HG03565 (cell line): ENCODE data around the gene NDUFS5.
"Not testable (repeated sequence)": the region's sequence is repeated elsewhere in the genome, so short reads cannot be mapped to it uniquely, and the experiment has no call there.

Experiments used
- ATAC-seq: cut with Tn5 transposase; IDR thresholded peaks from one replicate; pipeline ENCODE4 v1.9.1; 2021; ENCODE audit warnings: mild to moderate bottlenecking, moderate library complexity; ENCODE audit not compliant: unreplicated experiment

Gene NDUFS5

GRCh38 chr1:39026051-39026865 lies at the start of gene NDUFS5:
TSS of gene NDUFS5 (plus strand) at chr1:39026350. CDS start at chr1:39028725, 2,375 bp downstream.
- ATAC-seq, result peak; percentile 75

DNA sequence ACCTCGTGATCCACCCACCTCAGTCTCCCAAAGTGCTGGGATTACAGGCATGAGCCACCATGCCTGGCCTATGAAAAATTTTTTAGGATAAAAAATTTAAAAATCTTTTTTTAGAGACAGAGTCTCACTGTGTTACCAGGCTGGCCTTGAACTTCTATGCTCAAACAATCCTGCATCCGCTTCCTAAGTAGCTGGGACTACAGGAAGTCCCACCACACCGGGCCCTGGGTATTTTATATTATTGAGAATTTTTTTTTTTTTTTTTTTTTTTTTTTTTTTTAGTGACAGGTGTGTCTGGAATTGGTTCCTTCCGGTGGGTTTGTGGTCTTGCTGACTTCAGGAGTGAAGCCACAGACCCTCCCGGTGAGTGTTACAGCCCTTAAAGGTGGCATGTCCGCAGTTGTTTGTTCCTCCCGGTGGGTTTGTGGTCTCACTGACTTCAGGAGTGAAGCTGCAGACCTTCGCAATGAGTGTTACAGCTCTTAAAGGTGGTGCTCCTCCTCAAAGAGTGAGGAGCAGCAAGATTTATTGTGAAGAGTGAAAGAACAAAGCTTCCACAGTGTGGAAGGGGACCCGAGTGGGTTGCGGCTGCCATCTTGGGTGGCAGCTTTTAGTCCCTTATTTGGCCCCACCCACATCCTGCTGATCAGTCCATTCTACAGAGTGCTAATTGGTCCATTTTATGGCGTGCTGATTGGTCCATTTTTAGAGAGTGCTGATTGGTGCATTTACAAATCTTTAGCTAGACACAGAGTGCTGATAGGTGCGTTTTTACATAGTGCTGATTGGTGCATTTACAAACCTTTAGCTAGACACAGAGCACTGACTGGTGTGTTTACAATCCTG lies 48.5 kb upstream of the NDUFS5 start:
- ATAC-seq, result not testable (repeated sequence)

DNA sequence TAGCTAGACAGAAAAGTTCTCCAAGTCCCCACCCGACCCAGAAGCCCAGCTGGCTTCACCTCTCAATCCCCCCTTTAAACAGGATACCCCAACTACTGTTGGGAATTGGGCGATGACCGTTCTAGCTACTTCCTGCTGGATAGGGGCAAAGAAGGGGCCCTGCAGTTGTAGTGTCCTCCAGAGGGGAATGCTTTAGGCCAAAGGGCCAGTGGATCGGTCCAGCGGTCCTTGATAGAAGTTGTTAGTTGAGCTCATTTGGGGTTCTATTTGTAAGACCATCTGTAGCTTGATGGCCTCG lies 48.0 kb upstream of the NDUFS5 start:
- not testable (repeated sequence) for ATAC-seq

- not testable (repeated sequence) for ATAC-seq
Measured at GRCh38 chr1:38979380-38979779, 46.8 kb upstream of the NDUFS5 start.

DNA sequence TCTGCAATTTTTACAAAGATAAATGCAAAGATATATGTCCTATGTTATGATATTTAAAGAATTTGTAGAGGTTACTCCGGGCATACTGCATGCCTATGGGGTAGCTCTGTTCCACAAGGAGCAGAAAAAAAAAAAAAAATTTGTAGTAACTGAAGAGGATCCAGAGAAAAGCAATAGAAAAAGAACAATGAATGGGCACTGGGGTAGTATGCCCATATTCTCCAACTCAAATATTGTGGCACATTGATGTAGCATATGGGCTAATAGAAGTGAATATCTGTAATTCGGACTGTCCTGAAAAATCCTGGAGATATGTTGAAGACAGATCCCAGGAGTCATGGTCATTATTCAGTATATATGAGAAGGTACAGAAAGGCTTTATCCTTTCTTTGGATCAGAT lies 36.2 kb upstream of the NDUFS5 start:
- ATAC-seq, result no peak

GRCh38 chr1:38990386-38990737 lies 35.8 kb upstream of the NDUFS5 start:
- ATAC-seq, result no peak

DNA sequence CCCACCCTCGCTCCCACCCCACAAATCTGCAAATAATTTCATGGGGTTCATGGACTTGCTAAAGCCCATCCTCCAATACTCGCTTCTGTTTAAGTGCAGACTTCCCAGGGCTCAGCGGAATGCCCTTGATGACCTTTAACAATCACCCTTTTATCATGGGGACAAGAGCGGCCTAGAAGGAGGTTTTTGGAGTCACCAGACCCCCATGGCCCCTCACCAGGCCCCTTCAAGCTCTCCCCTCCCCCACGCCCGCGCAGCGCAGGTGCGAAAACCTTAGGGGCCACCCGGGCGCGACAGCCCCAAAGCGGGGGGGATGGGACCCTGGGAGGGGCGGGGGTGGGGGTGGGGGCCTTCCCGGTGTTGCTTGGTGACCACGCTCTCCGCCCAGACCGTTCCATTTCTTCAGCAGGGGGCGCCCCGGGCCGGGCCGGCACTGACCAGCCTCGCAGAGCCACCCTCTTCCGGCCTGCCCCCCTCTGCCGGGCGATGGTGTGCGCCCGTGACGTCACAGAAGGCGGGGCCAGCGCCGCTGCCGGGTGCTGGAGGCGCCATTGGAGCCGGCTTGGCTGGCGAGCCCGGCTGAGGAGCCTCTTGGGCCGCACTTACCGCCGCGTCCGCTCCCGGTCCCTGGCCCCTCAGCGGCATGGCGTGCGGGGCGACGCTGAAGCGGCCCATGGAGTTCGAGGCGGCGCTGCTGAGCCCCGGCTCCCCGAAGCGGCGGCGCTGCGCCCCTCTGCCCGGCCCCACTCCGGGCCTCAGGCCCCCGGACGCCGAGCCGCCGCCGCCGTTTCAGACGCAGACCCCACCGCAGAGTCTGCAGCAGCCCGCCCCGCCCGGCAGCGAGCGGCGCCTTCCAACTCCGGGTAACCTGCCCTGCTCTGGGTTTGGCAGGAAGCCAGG lies 35.2 kb upstream of the NDUFS5 start, which contains the start of gene AKIRIN1:
AKIRIN1 (plus strand) TSS at position 539 of the 900 bp plus-strand sequence; CDS start at position 644, 105 bp downstream.
- ATAC-seq, result peak; percentile 93

GRCh38 chr1:38991638-38992411 lies 34.3 kb upstream of the NDUFS5 start:
- ATAC-seq, result no peak

DNA sequence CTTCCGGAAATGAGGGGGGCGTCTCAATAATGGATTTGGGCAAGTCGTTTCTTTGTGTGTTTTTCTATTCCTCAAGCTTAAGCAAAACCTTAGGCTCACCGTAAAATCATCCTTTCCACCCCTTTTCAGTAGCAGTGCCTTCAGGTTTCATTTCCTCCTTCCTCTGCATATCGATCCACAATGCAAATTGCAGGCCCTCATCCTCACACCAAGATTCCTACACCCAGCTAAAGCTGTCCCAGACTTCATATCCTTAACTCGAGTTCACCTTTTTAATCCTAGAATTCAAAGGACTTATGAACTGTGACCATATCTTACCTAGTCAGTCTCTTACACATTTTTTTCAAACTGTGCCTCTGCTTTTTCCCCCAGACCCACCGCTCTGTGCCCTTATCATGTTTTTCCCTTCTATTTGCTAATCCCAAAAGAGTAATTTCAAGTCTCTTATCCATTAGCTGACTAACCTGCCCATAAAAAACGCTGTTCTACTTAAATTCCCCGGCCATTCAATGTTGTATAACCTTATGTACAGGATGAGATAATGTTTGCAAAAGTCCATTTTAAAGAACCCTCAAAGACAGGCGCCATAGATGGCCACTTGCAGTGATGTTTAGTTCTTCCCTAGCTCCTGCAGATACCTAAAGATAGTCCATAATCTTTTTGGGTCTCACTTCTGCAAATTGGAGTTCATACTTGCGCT lies 33.6 kb upstream of the NDUFS5 start:
- no peak for ATAC-seq

DNA sequence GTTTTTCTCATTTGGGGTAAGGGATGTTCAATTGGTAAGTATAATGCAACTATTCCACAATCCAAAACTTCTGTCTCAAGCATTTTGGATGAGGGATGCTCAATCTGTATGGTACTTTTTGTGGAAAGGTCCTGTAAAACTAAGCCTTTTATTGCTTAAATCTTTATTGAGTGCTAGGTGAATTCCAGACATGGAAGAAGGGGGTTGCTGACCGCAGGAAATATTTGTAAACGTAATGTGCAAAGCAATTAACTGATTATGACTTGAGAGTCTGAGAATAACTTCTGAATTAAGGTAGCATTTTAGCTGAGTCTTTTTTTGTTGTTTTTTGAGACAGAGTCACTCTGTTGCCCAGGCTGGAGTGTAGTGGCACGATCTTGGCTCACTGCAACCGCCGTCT lies 32.0 kb upstream of the NDUFS5 start:
- ATAC-seq, result no peak

DNA sequence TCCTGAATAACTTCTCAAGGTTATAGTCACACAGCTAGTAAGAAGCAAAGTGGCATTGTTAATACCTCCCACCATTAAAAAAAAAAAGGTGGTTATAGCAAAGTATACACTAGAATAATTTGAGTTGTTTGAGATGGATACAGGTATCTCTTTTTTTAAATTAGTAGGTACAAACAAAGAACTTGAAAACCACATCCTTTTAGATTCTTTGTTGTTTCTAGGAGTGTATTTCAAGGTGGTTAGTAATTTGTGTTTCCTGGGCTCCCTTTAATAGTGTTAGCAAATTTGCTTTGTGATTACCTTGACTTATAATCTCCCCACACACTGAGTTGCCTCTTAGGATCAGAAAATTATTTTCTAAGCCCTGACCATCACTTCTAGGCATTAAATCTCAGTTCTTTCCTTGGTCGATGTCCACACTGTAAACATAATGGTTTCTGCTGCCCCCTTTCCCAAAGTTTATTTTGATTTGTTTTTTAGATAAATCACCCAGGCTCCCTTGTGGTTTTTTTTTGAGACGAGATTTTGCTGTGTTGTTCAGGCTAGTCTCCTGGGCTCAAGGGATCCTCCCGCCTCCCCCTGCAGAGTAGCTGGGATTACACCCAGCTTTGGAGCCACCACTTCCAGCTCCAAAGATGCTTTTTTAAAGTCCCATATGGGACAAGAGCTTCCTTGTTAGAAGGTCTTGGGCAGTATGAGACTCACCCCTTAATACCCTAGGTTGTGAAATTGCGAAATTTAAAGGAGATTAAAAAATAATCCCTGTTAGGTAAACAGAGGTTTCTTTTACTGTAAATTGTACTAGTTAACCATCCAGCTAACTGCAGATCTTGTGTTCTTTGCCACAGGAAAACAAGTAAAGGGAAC lies 28.9 kb upstream of the NDUFS5 start:
- no peak for ATAC-seq

DNA sequence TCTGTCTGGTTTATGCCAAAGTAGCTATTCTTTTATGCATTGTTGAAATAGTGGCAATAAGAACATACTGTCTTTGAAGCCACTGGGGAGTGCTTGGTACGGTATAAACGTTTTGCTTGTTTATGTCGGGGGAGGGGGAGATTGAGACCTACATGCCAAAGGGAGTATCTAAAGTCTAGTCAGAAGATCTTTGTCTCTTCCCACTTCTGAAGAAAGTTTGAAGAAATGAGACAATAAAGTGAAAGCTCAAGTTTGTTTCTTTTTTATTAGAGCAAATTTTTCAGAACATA lies 28.3 kb upstream of the NDUFS5 start:
- ATAC-seq, result no peak

DNA sequence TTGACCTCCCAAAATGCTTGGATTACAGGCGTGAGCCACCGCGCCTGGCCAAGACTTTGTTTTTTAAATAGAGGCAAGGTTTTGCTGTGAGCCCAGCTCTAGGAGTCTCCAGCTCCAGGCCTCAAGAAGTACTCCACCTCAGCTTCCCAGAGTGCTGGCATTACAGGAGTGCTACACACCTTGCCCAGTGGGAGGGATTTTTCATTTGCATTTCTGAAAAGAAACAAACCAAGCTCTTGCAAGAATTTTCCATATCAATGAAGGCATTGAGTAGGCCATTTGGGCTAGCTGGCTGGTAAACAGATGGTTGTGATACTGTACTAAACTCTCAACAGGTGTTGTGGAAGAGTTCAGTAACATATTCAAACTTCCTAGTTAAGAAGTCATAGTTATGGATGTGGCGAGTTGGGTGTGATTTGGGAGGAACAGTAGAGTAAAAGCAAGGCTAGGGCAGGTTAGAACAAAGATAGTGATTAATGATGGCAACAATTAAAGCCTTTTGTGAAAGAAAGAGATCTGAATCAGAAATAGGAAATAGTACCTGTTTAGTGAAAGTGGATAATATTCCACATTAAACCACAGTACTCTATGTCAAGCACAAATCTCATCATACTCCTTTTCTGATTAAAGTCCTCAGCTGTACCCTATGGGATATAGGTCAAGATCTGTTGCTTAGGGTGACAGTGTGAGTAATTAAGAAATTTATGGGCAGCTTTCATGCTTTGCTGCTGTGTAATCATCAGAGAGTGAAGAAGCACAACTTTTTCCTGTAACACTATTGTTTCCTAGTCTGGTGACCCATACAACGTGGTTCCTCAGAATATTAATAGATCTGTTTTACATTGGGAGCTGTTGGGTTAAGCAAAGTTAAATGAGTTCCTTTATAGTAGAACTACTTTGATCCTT lies 24.4 kb upstream of the NDUFS5 start:
- ATAC-seq, result no peak

GRCh38 chr1:39003281-39003680 lies 22.9 kb upstream of the NDUFS5 start:
- no peak for ATAC-seq

DNA sequence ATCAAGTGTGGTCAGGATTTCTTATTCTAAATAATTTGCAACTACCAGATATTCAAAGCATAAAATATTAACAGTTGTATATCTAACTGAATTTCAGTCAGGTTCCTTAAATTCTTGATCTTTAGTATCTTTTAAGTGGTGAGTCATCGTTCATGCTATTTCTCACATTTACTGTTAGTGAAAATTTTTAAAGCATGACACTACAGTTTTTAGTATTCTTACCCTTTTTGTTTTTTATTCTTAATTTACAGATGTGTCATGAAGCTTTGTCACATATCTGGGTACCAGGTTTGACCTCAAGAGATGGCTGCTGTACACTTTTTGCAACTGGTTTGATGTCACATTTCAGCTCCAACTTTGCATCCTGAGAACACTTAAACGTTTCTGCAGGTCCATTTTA lies 22.4 kb upstream of the NDUFS5 start:
- ATAC-seq, result no peak

DNA sequence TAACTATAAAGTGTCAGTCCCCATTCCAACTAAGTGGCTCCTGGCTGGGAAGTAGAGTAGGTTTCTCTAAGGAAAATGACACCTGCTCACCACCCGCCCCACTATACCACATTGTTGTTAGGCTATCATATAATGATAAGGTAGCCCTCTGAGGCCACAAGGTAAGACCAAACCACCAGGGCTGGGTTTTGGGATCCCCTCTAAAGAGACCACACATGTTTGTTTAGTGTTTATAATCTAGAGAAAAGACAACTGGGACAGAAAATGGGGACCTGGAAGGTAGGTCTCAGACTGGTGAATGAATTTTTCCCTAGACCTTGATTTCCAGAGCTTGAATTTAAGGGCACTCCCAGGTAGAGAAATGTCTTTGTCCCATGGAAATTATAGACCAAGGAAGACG lies 19.9 kb upstream of the NDUFS5 start:
- ATAC-seq, result no peak

GRCh38 chr1:39006726-39007645 lies 19.2 kb upstream of the NDUFS5 start:
- ATAC-seq, result no peak
